HFF-Myc (cell line): Measurements from ENCODE around the gene ARHGAP23.
A peak's percentile ranks its signal among the peaks of the same experiment; 100 is the strongest.

Experiments
- DNase-seq: peaks from one replicate; pipeline ENCODE4 v3.0.0-alpha.2; 2011; ENCODE audit warnings: low read depth; ENCODE audit errors: extremely low read depth
- H3K4me3 ChIP-seq: replicated peaks from 2 replicates; pipeline ENCODE4 v1.5.1; 2011; ENCODE audit warnings: low read depth, mild to moderate bottlenecking, control low read depth, low read length
- CTCF ChIP-seq: IDR thresholded peaks from 2 replicates; pipeline ENCODE4 v1.5.1; 2012; ENCODE audit warnings: mild to moderate bottlenecking, low read depth, low read length, control low read depth; ENCODE audit errors: missing control alignments

The ARHGAP23 gene

DNA sequence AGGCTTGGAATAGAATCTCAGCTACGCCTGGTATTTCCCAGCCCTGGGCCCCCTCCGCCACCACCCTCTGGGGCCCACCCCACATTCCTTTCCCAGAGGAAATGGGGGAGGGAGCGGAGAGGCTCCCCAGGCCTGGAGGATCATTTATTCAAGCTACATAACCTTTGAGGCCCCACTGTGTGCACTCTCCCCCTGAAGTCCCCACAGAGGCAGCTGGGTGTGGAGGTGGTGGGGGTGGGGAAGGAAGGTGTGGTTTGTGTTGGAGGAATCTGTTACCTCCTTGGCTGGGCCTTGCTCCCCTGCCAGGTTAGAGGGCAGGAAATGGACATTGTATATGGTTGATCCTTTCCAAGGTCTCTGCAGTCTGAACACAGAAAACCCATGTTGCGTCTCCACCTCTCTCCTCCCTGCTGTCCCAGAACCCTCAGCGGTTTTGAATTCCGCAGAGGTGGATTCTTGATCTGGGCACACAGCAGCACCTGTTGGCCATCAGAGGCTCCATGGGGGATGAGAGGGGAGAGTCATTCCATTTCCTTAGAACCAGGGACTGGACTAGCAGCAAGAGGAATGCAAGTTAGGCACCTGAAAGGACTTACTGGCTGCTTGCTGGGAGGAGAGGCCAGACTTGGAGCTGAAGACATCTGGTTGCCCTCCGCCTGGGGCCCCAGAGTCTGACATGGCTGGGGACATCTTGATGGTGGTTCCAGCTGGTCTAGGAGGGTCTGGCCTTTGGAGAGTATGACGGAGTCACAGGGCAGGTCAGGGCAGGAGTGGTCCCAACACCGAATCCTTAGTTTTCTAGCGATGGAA lies 23.0 kb downstream of the ARHGAP23 start:
- peak overlapping the region; percentile 69 for H3K4me3 ChIP-seq
- no peak for DNase-seq
- no peak for TF ChIP-seq CTCF

DNA sequence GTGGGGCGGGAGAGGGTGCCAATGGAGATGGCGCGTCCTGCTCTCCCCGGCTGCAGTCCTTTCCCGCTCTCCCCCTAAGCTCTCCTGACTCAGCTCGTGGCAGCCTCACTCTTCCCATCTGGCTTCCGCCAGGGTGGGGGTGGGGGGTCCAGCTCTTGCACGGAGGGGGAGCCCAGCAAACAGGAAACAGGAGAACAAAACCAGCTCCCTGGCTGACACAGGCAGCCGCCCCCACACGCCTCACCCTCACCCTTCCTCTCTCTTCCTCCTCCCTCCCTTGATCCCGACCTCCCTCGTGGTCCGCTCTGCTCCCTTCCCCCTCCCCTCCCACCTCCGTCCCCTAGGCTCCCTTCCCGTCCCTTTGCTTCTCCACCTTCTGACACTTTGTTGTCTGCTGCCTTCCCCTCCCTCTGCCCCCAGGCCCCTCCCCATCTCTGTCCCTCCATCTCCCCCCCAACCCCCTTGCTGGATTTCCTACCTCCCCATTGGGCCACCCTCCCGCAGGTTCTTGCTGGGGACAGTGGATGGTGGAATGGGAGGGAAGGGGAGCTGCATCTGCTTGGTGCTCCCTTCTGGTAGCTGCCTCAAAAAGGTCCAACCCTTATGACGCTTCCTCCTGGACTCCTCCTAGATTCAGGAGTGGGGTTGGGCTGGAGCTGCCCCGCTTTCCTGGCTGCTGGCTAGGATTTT lies 23.7 kb downstream of the ARHGAP23 start:
- peak overlapping the region; percentile 69 for H3K4me3 ChIP-seq
- DNase-seq: peak; percentile 95
- TF ChIP-seq CTCF: no peak

GRCh38 chr17:38452719-38453118 lies 24.5 kb downstream of the ARHGAP23 start:
- no peak for TF ChIP-seq CTCF
- no peak for DNase-seq
- H3K4me3 ChIP-seq: peak overlapping the region; percentile 69

- DNase-seq: no peak
- peak overlapping the region; percentile 81 for H3K4me3 ChIP-seq
- no peak for TF ChIP-seq CTCF
These were observed 25.7 kb downstream of the ARHGAP23 start for GRCh38 chr17:38453951-38454421.

GRCh38 chr17:38454532-38454931 lies 26.3 kb downstream of the ARHGAP23 start:
- H3K4me3 ChIP-seq: peak overlapping the region; percentile 81
- DNase-seq: no peak
- no peak for TF ChIP-seq CTCF

- TF ChIP-seq CTCF: no peak
- H3K4me3 ChIP-seq: peak overlapping the region; percentile 81
- DNase-seq: no peak
These were observed 27.1 kb downstream of the ARHGAP23 start for GRCh38 chr17:38455288-38455915.
